Measurements from ENCODE around the gene SNCA.

SNCA gene

DNA sequence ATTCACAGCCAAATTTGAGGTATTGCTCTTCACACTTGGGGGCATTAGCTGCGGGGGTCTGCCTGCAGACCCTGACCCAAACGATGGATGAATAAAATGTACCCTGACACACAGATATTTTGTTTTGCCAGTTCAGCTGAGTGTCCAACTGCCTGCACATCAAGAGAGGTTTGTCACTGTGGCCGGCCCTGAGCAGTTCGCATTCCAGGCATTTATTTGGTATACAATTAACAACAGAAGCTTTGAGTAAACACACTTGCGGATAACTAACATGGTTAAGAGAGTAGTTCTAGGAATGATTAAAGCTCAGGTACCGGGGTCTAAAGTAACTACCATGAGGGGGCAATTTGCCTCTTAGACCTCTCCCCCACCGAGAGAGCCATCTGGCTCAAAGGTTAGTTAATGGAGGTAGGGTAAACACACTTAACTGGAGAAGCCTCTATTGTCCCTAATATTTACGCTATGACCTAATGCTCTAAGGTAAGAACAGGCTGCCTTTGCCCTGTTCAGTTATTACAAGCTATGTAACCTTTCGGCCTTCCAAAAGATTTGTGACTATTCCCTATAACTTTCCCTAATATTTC, 162.0 kb downstream of the SNCA start:
- no peaks in the 10 kb centered on the region for H3K27me3 ChIP-seq (ENCODE audit: control insufficient read depth, insufficient read depth, low read length)

More for the DNA sequence above, 162.0 kb downstream of the SNCA start:
- no peaks in the 10 kb centered on the region for H3K4me1 ChIP-seq (ENCODE audit: control insufficient read depth, insufficient read depth, low read length)
- no peak overlapping the region for H3K4me3 ChIP-seq (ENCODE audit: low read length)
- no peak overlapping the region for H3K27ac ChIP-seq (ENCODE audit: low read depth, low read length)
- no peak overlapping the region for H3K9ac ChIP-seq (ENCODE audit: low read length)
- H3K36me3 ChIP-seq (ENCODE audit: control insufficient read depth, insufficient read depth, low read length): no peaks in the 10 kb centered on the region

All from rectal smooth muscle tissue (tissue), 1 donor.